ENCODE data around the gene RFTN1. TPM values are rescaled to one million over a fixed set of nuclear protein-coding genes. Genes with fewer than 3 reads are reported as not detected.

The RFTN1 gene
- total and polyA plus RNA-seq, 9 of the 15 experiments (the other 6 are each of a cell fraction or from before 2014, with no cell fraction given): 0.08 to 0.51 (median 0.11) TPM; not detected in 6

DNA sequence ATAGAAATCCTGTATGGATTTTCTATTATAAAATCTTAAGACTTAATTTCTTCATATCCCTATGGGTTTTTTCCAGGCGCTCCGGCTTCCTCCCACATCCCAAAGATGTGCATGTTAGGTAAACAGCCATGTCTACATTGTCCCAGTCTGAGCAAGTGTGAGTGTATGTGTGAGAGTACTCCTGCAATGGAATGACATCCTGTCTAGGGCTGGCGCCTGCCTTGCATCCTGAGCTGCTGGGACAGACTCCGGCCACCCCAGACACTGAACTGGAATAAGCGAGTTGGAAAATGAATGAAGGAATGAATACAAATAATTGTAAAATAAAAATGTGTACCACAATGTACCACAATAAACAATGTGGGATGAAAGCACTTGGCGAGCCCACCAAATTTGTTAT is 69.2 kb downstream of the RFTN1 start:
- CTCF ChIA-PET (ENCODE audit: low intra/inter-chr PET ratio): no interaction called here
- in situ Hi-C loops (cut with MboI): no loop called here
- TF ChIP-seq CHCHD3 (CRISPR knock-in tag; IDR thresholded peaks at IDR 0.05): no peak
- TF ChIP-seq, protein P1, sequence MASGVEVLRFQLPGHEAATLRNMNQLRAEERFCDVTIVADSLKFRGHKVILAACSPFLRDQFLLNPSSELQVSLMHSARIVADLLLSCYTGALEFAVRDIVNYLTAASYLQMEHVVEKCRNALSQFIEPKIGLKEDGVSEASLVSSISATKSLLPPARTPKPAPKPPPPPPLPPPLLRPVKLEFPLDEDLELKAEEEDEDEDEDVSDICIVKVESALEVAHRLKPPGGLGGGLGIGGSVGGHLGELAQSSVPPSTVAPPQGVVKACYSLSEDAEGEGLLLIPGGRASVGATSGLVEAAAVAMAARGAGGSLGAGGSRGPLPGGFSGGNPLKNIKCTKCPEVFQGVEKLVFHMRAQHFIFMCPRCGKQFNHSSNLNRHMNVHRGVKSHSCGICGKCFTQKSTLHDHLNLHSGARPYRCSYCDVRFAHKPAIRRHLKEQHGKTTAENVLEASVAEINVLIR (CRISPR knock-in tag; IDR thresholded peaks at IDR 0.05): no peak
- no peak for TF ChIP-seq NCOA4 (IDR thresholded peaks at IDR 0.05; ENCODE audit: partially characterized antibody)
- no peak for TF ChIP-seq MAFG (tag; conservative IDR thresholded peaks at IDR 0.05)
- no peak for TF ChIP-seq MEIS2 (IDR thresholded peaks at IDR 0.05; ENCODE audit: partially characterized antibody)
- TF ChIP-seq CAMTA2 (CRISPR knock-in tag; conservative IDR thresholded peaks at IDR 0.05): no peak
- no peak for TF ChIP-seq YBX1 (IDR thresholded peaks at IDR 0.05)
- TF ChIP-seq NONO (IDR thresholded peaks at IDR 0.05; ENCODE audit: low read depth in 2 of 2, low read length in 1 of 2): no peak
- TF ChIP-seq, protein P2, sequence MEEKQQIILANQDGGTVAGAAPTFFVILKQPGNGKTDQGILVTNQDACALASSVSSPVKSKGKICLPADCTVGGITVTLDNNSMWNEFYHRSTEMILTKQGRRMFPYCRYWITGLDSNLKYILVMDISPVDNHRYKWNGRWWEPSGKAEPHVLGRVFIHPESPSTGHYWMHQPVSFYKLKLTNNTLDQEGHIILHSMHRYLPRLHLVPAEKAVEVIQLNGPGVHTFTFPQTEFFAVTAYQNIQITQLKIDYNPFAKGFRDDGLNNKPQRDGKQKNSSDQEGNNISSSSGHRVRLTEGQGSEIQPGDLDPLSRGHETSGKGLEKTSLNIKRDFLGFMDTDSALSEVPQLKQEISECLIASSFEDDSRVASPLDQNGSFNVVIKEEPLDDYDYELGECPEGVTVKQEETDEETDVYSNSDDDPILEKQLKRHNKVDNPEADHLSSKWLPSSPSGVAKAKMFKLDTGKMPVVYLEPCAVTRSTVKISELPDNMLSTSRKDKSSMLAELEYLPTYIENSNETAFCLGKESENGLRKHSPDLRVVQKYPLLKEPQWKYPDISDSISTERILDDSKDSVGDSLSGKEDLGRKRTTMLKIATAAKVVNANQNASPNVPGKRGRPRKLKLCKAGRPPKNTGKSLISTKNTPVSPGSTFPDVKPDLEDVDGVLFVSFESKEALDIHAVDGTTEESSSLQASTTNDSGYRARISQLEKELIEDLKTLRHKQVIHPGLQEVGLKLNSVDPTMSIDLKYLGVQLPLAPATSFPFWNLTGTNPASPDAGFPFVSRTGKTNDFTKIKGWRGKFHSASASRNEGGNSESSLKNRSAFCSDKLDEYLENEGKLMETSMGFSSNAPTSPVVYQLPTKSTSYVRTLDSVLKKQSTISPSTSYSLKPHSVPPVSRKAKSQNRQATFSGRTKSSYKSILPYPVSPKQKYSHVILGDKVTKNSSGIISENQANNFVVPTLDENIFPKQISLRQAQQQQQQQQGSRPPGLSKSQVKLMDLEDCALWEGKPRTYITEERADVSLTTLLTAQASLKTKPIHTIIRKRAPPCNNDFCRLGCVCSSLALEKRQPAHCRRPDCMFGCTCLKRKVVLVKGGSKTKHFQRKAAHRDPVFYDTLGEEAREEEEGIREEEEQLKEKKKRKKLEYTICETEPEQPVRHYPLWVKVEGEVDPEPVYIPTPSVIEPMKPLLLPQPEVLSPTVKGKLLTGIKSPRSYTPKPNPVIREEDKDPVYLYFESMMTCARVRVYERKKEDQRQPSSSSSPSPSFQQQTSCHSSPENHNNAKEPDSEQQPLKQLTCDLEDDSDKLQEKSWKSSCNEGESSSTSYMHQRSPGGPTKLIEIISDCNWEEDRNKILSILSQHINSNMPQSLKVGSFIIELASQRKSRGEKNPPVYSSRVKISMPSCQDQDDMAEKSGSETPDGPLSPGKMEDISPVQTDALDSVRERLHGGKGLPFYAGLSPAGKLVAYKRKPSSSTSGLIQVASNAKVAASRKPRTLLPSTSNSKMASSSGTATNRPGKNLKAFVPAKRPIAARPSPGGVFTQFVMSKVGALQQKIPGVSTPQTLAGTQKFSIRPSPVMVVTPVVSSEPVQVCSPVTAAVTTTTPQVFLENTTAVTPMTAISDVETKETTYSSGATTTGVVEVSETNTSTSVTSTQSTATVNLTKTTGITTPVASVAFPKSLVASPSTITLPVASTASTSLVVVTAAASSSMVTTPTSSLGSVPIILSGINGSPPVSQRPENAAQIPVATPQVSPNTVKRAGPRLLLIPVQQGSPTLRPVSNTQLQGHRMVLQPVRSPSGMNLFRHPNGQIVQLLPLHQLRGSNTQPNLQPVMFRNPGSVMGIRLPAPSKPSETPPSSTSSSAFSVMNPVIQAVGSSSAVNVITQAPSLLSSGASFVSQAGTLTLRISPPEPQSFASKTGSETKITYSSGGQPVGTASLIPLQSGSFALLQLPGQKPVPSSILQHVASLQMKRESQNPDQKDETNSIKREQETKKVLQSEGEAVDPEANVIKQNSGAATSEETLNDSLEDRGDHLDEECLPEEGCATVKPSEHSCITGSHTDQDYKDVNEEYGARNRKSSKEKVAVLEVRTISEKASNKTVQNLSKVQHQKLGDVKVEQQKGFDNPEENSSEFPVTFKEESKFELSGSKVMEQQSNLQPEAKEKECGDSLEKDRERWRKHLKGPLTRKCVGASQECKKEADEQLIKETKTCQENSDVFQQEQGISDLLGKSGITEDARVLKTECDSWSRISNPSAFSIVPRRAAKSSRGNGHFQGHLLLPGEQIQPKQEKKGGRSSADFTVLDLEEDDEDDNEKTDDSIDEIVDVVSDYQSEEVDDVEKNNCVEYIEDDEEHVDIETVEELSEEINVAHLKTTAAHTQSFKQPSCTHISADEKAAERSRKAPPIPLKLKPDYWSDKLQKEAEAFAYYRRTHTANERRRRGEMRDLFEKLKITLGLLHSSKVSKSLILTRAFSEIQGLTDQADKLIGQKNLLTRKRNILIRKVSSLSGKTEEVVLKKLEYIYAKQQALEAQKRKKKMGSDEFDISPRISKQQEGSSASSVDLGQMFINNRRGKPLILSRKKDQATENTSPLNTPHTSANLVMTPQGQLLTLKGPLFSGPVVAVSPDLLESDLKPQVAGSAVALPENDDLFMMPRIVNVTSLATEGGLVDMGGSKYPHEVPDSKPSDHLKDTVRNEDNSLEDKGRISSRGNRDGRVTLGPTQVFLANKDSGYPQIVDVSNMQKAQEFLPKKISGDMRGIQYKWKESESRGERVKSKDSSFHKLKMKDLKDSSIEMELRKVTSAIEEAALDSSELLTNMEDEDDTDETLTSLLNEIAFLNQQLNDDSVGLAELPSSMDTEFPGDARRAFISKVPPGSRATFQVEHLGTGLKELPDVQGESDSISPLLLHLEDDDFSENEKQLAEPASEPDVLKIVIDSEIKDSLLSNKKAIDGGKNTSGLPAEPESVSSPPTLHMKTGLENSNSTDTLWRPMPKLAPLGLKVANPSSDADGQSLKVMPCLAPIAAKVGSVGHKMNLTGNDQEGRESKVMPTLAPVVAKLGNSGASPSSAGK (IDR thresholded peaks at IDR 0.05): no peak
- TF ChIP-seq COPS2 (conservative IDR thresholded peaks at IDR 0.05): no peak
- TF ChIP-seq EP300 (IDR thresholded peaks at IDR 0.05; ENCODE audit: low read length): no peak

More for the DNA sequence above, 69.2 kb downstream of the RFTN1 start:
- under 1% methylated on average over 6 of the region's 6 CpGs for WGBS (ENCODE audit: insufficient coverage, low coverage, missing lambda C conversion rate)
- FAIRE-seq (no peak), ATAC-seq (no peak), DNase-seq (ENCODE audit: extremely low read depth in 1 of 4, low spot score in 3 of 4) (no peak)
- Histone ChIP-seq H3K4me2 (ENCODE audit: insufficient read depth, low read length) (no peak overlapping the region), H3K9ac (ENCODE audit: insufficient read depth in 1 of 2, low read depth in 2 of 2, low read length in 2 of 2) (no peak overlapping the region), H3K4me3 (no peak overlapping the region), H3K9me3 (replicated peaks; ENCODE audit: control insufficient read depth, insufficient read depth, low read depth, low read length) (no peaks in the 10 kb centered on the region), H3K36me3 (ENCODE audit: control insufficient read depth, insufficient read depth, low read length) (no peaks in the 10 kb centered on the region), H3K27ac (ENCODE audit: extremely low read depth, low read depth, low read length) (no peak overlapping the region), H2AFZ (ENCODE audit: low read depth, low read length) (no peak overlapping the region), H3K79me2 (ENCODE audit: control insufficient read depth, insufficient read depth, low read length) (no peaks in the 10 kb centered on the region), H4K20me1 (replicated peaks; ENCODE audit: control insufficient read depth, insufficient read depth, low read length) (no peaks in the 10 kb centered on the region), H3K4me1 (replicated peaks in 1 of 2; ENCODE audit: control insufficient read depth in 2 of 2, insufficient read depth in 2 of 2, low read length in 2 of 2) (no peaks in the 10 kb centered on the region), H3K9me1 (ENCODE audit: control insufficient read depth, insufficient read depth, low read length) (no peaks in the 10 kb centered on the region), H3K27me3 (ENCODE audit: control insufficient read depth in 2 of 2, insufficient read depth in 2 of 2, low read length in 2 of 2) (peaks cover 10 to 18% of the 10 kb centered on the region in 2 experiments; a peak in 4 of 5 replicates)
- intact Hi-C loops (cut with micrococcal nuclease): no loop called here
- BruUV-seq (replicated peaks): no TSS peak
- POLR2A ChIA-PET: interaction anchor here (0.8 to 1.0 kb wide), 3 partner anchors 14 to 59 kb away, joined by 3 to 4 read pairs (median 3); no protein-coding TSS in a partner anchor
